Measurements from ENCODE around the gene FGFR2.

FGFR2 gene

DNA sequence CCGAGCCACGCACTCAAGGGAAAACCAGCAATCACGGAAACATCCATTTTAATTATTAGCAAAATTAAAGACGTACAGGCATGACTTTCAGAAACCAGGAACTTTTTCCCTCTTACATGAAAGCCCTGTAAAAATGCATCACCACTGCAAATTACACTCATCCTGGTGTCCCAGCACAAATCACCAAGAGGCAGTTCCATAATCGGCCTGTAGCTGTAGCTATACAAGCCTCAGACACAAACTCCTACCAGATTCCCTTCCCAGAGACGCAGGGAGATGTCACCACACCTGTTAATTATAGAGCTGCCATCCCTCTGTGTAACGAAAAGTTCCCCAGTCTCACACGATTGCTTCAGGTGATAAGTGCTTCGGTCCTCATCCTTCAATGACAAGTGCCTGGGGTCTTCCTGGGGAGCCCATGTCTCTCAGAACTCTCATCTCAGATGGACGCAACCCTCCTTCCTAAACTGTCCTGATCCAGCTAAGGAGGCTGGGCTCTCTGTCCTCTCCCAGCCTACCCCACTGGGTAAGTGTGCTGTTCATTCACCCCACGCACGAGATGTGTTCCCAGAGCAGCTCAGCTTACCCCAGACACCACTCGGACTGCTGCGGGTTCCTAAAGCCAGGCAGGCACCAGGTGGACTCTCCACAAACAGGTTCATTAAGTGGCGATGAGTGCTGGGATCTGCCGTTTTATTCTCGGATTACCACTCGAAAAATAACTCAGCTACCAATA, 5.9 kb downstream of the FGFR2 start:
- no peak for TF ChIP-seq EZH2phosphoT487 (IDR thresholded peaks at IDR 0.05; ENCODE audit: borderline replicate concordance, low read length)
- TF ChIP-seq, protein P1, sequence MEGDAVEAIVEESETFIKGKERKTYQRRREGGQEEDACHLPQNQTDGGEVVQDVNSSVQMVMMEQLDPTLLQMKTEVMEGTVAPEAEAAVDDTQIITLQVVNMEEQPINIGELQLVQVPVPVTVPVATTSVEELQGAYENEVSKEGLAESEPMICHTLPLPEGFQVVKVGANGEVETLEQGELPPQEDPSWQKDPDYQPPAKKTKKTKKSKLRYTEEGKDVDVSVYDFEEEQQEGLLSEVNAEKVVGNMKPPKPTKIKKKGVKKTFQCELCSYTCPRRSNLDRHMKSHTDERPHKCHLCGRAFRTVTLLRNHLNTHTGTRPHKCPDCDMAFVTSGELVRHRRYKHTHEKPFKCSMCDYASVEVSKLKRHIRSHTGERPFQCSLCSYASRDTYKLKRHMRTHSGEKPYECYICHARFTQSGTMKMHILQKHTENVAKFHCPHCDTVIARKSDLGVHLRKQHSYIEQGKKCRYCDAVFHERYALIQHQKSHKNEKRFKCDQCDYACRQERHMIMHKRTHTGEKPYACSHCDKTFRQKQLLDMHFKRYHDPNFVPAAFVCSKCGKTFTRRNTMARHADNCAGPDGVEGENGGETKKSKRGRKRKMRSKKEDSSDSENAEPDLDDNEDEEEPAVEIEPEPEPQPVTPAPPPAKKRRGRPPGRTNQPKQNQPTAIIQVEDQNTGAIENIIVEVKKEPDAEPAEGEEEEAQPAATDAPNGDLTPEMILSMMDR (IDR thresholded peaks at IDR 0.05; ENCODE audit: low read depth, low read length, poor library complexity, severe bottlenecking): no peak
- Histone ChIP-seq H3K4me2 (ENCODE audit: low read length) (no peak overlapping the region), H3K79me2 (ENCODE audit: control insufficient read depth, low read length) (no peaks in the 10 kb centered on the region), H3K27me3 (ENCODE audit: control insufficient read depth, low read length) (no peaks in the 10 kb centered on the region), H3K27ac (ENCODE audit: low read depth, low read length) (no peak overlapping the region), H4K20me1 (ENCODE audit: control insufficient read depth, insufficient read depth, low read depth, low read length) (no peaks in the 10 kb centered on the region), H3K4me3 (ENCODE audit: low read length) (no peak overlapping the region), H3K4me1 (ENCODE audit: control insufficient read depth, low read length) (no peaks in the 10 kb centered on the region), H3F3A (ENCODE audit: control insufficient read depth, insufficient read depth) (no peaks in the 10 kb centered on the region), H3K9me3 (ENCODE audit: control insufficient read depth, insufficient read depth, low read length) (no peaks in the 10 kb centered on the region), H3K36me3 (ENCODE audit: control insufficient read depth, low read length) (no peaks in the 10 kb centered on the region), H3K9me2 (replicated peaks; ENCODE audit: control insufficient read depth, low read length) (no peaks in the 10 kb centered on the region)

DNA sequence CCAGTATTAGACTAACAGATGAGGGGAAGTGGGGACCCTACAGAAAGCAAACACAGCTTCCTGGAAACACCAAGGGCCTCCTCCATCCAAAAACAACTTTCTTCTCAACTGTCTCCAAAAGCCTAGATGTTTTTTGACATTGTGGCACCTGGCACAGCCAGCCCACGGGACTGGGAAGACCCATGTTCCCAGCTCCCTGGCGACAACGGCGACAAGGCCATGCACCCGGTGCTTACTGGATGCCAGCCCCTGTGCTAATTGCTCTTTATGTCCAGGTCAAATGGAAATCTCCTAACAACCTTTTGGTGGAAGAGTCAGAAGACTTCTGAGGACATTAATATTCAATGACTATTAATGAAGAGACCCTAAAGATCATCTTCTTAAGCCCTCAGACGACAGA, 7.1 kb downstream of the FGFR2 start:
- Histone ChIP-seq H3K27me3 (ENCODE audit: control insufficient read depth, low read length) (no peaks in the 10 kb centered on the region), H3K79me2 (ENCODE audit: control insufficient read depth, low read length) (no peaks in the 10 kb centered on the region), H3F3A (ENCODE audit: control insufficient read depth, insufficient read depth) (no peaks in the 10 kb centered on the region), H3K36me3 (ENCODE audit: control insufficient read depth, low read length) (no peaks in the 10 kb centered on the region), H3K27ac (ENCODE audit: low read depth, low read length) (no peak overlapping the region), H3K4me2 (ENCODE audit: low read length) (no peak overlapping the region), H4K20me1 (ENCODE audit: control insufficient read depth, insufficient read depth, low read depth, low read length) (no peaks in the 10 kb centered on the region), H3K4me1 (ENCODE audit: control insufficient read depth, low read length) (no peaks in the 10 kb centered on the region), H3K9me3 (ENCODE audit: control insufficient read depth, insufficient read depth, low read length) (no peaks in the 10 kb centered on the region), H3K9me2 (replicated peaks; ENCODE audit: control insufficient read depth, low read length) (no peaks in the 10 kb centered on the region), H3K4me3 (ENCODE audit: low read length) (no peak overlapping the region)
- TF ChIP-seq, protein P1 (IDR thresholded peaks at IDR 0.05; ENCODE audit: low read depth, low read length, poor library complexity, severe bottlenecking): no peak
- no peak for TF ChIP-seq EZH2phosphoT487 (IDR thresholded peaks at IDR 0.05; ENCODE audit: borderline replicate concordance, low read length)

DNA sequence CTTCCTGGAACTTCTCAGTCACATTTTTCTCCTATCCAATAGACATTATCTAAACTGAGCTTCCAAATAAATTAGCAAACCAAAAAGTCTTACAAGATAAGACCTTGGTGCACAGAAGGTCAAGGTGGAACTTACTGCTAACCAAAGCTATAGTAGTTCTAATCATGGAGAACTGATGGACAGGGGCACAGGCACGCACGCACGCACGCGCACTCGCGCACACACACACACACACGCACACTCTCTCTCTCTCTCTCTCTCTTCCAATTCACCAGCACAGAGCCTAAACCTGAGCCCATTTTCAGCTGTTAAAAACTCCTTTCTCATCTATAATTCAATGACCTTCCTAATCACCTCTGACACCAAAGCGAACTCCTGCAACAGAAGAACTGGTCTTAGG, 7.5 kb downstream of the FGFR2 start:
- no peaks in the 10 kb centered on the region for H3K9me2 ChIP-seq (replicated peaks; ENCODE audit: control insufficient read depth, low read length)
- H3K27ac ChIP-seq (ENCODE audit: low read depth, low read length): no peak overlapping the region
- H3K36me3 ChIP-seq (ENCODE audit: control insufficient read depth, low read length): no peaks in the 10 kb centered on the region
- H3K9me3 ChIP-seq (ENCODE audit: control insufficient read depth, insufficient read depth, low read length): no peaks in the 10 kb centered on the region
- H3K4me3 ChIP-seq (ENCODE audit: low read length): no peak overlapping the region
- H3K4me2 ChIP-seq (ENCODE audit: low read length): no peak overlapping the region
- H4K20me1 ChIP-seq (ENCODE audit: control insufficient read depth, insufficient read depth, low read depth, low read length): no peaks in the 10 kb centered on the region
- no peaks in the 10 kb centered on the region for H3K4me1 ChIP-seq (ENCODE audit: control insufficient read depth, low read length)
- no peaks in the 10 kb centered on the region for H3K79me2 ChIP-seq (ENCODE audit: control insufficient read depth, low read length)
- H3F3A ChIP-seq (ENCODE audit: control insufficient read depth, insufficient read depth): no peaks in the 10 kb centered on the region
- no peak for TF ChIP-seq EZH2phosphoT487 (IDR thresholded peaks at IDR 0.05; ENCODE audit: borderline replicate concordance, low read length)
- TF ChIP-seq, protein P1 (IDR thresholded peaks at IDR 0.05; ENCODE audit: low read depth, low read length, poor library complexity, severe bottlenecking): no peak
- no peaks in the 10 kb centered on the region for H3K27me3 ChIP-seq (ENCODE audit: control insufficient read depth, low read length)
